Measurements from ENCODE around the gene SLITRK3.
A peak's percentile ranks its signal among the peaks of the same experiment; 100 is the strongest.

The SLITRK3 gene

GRCh38 chr3:165169368-165169767, 26.8 kb downstream of the SLITRK3 start:
- H2AFZ ChIP-seq (ENCODE audit: low read depth, low read length, severe bottlenecking), result no peak overlapping the region
- H3K9me3 ChIP-seq (ENCODE audit: insufficient read depth, low read length), result no peaks in the 10 kb centered on the region
- H3K36me3 ChIP-seq (ENCODE audit: low read length), result no peaks in the 10 kb centered on the region
- no peaks in the 10 kb centered on the region for H4K20me1 ChIP-seq (ENCODE audit: low read depth, low read length)
- H3F3A ChIP-seq (ENCODE audit: insufficient read depth), result no peaks in the 10 kb centered on the region
- no peak overlapping the region for H3K9ac ChIP-seq (ENCODE audit: low read length)
- TF ChIP-seq EZH2phosphoT487 (conservative IDR thresholded peaks at IDR 0.05; ENCODE audit: low read length) (no peak), CTCF (IDR thresholded peaks at IDR 0.05; ENCODE audit: insufficient read depth, low read length, poor library complexity, severe bottlenecking) (no peak)
- no peak overlapping the region for H3K27ac ChIP-seq (ENCODE audit: low read depth, low read length)
- H3K9me2 ChIP-seq (replicated peaks; ENCODE audit: insufficient read depth, low read length), result no peaks in the 10 kb centered on the region
- H3K4me2 ChIP-seq (ENCODE audit: low read depth, low read length, poor library complexity, severe bottlenecking), result no peak overlapping the region
- no peaks in the 10 kb centered on the region for H3K27me3 ChIP-seq (ENCODE audit: low read length)
- H3K4me3 ChIP-seq (ENCODE audit: insufficient read depth, low read length, poor library complexity, severe bottlenecking), result no peak overlapping the region
- H3K79me2 ChIP-seq (ENCODE audit: insufficient read depth, low read length), result no peaks in the 10 kb centered on the region

GRCh38 chr3:165162883-165163282, 33.3 kb downstream of the SLITRK3 start:
- H3K9me3 ChIP-seq (ENCODE audit: insufficient read depth, low read length), result no peaks in the 10 kb centered on the region
- H3K4me2 ChIP-seq (ENCODE audit: low read depth, low read length, poor library complexity, severe bottlenecking), result no peak overlapping the region
- no peaks in the 10 kb centered on the region for H3K9me2 ChIP-seq (replicated peaks; ENCODE audit: insufficient read depth, low read length)
- H3K79me2 ChIP-seq (ENCODE audit: insufficient read depth, low read length), result no peaks in the 10 kb centered on the region
- no peaks in the 10 kb centered on the region for H3F3A ChIP-seq (ENCODE audit: insufficient read depth)
- H4K20me1 ChIP-seq (ENCODE audit: low read depth, low read length), result no peaks in the 10 kb centered on the region
- no peak overlapping the region for H2AFZ ChIP-seq (ENCODE audit: low read depth, low read length, severe bottlenecking)
- H3K27ac ChIP-seq (ENCODE audit: low read depth, low read length), result no peak overlapping the region
- TF ChIP-seq EZH2phosphoT487 (conservative IDR thresholded peaks at IDR 0.05; ENCODE audit: low read length) (no peak), CTCF (IDR thresholded peaks at IDR 0.05; ENCODE audit: insufficient read depth, low read length, poor library complexity, severe bottlenecking) (no peak)
- no peak overlapping the region for H3K9ac ChIP-seq (ENCODE audit: low read length)
- no peak overlapping the region for H3K4me3 ChIP-seq (ENCODE audit: insufficient read depth, low read length, poor library complexity, severe bottlenecking)
- H3K27me3 ChIP-seq (ENCODE audit: low read length), result no peaks in the 10 kb centered on the region
- H3K36me3 ChIP-seq (ENCODE audit: low read length), result no peaks in the 10 kb centered on the region

DNA sequence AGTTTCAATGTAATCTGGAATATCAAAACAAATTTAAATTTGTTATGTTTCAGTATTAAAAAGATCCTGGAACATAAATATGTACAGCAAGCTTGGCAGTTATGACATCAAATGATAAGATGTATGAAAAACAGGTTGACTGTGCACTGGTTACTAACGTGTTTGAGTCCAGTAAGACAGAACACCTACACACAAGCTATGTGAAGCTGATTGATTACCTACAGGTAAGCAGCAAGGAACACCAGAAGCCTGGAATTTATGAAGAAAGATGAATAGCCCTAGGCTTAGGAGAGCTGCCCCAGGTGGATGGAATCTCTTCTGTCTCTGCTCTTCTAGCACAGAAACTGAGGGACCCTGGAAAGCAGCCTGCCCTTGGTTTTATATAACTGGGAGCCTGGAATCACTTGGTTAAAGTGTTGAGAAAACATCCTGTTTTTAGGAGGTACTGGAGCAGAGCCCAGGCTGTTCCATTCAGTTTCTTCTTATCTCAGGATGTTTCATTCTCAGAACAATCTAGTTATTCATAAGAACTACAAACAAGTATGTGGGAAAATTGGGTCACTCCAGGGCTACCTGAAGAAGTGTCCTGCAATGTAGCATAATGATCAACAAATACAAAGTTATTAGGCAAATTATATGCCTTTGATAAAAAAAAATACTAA, 36.3 kb downstream of the SLITRK3 start:
- Histone ChIP-seq H3K27me3 (ENCODE audit: low read length) (no peaks in the 10 kb centered on the region), H3K9ac (ENCODE audit: low read length) (no peak overlapping the region), H3K27ac (ENCODE audit: low read depth, low read length) (no peak overlapping the region), H3K79me2 (ENCODE audit: insufficient read depth, low read length) (no peaks in the 10 kb centered on the region), H3K4me3 (ENCODE audit: insufficient read depth, low read length, poor library complexity, severe bottlenecking) (no peak overlapping the region), H3K4me2 (ENCODE audit: low read depth, low read length, poor library complexity, severe bottlenecking) (no peak overlapping the region), H3K9me3 (ENCODE audit: insufficient read depth, low read length) (no peaks in the 10 kb centered on the region), H4K20me1 (ENCODE audit: low read depth, low read length) (no peaks in the 10 kb centered on the region), H3F3A (ENCODE audit: insufficient read depth) (no peaks in the 10 kb centered on the region), H3K9me2 (replicated peaks; ENCODE audit: insufficient read depth, low read length) (no peaks in the 10 kb centered on the region), H3K36me3 (ENCODE audit: low read length) (no peaks in the 10 kb centered on the region), H2AFZ (ENCODE audit: low read depth, low read length, severe bottlenecking) (peak overlapping the region; percentile 12)
- TF ChIP-seq EZH2phosphoT487 (conservative IDR thresholded peaks at IDR 0.05; ENCODE audit: low read length), result no peak
- TF ChIP-seq CTCF (IDR thresholded peaks at IDR 0.05; ENCODE audit: insufficient read depth, low read length, poor library complexity, severe bottlenecking), result no peak
